Neural cell (in vitro differentiated cells): ENCODE measurements around the gene ATP2B2.

Experiments
- EP300 ChIP-seq: fragments of 450-650 bp; conservative IDR thresholded peaks from 2 replicates; pipeline ENCODE4 v1.6.1; 2014; ENCODE audit warnings: antibody characterized with exemption, mild to moderate bottlenecking, moderate library complexity; ENCODE audit not compliant: poor library complexity, severe bottlenecking
- EZH2 ChIP-seq: fragments of 200-600, 300-800 bp; shearing (Covaris generic), sonication (generic); IDR thresholded peaks from 2 replicates; pipeline ENCODE4 v1.6.1; 2014; ENCODE audit warnings: antibody characterized with exemption, low read length, borderline replicate concordance, mild to moderate bottlenecking; ENCODE audit not compliant: insufficient read depth, poor library complexity, severe bottlenecking
- MXI1 ChIP-seq: fragments of 450-650 bp; conservative IDR thresholded peaks from 2 replicates; pipeline ENCODE4 v1.6.1; 2014; ENCODE audit warnings: antibody characterized with exemption, mild to moderate bottlenecking; ENCODE audit not compliant: poor library complexity, severe bottlenecking
- POLR2AphosphoS5 ChIP-seq: IDR thresholded peaks from 2 replicates; pipeline ENCODE4 v1.6.1; 2012
- RAD21 ChIP-seq: fragments of 450-650 bp; conservative IDR thresholded peaks from 2 replicates; pipeline ENCODE4 v1.6.1; 2014; ENCODE audit warnings: antibody characterized with exemption, mild to moderate bottlenecking, moderate library complexity
- TAF1 ChIP-seq: IDR thresholded peaks from 2 replicates; pipeline ENCODE4 v1.6.1; 2012; ENCODE audit warnings: low read depth
- TF ChIP-seq, protein P1 (sequence below): fragments of 450-650 bp; IDR thresholded peaks from 2 replicates; pipeline ENCODE4 v1.5.1; 2014; ENCODE audit warnings: antibody characterized with exemption, mild to moderate bottlenecking, moderate library complexity; ENCODE audit not compliant: poor library complexity, severe bottlenecking
- TF ChIP-seq, protein P2 (sequence below): IDR thresholded peaks from 2 replicates; pipeline ENCODE4 v1.6.1; 2012; ENCODE audit warnings: borderline replicate concordance

DNA sequence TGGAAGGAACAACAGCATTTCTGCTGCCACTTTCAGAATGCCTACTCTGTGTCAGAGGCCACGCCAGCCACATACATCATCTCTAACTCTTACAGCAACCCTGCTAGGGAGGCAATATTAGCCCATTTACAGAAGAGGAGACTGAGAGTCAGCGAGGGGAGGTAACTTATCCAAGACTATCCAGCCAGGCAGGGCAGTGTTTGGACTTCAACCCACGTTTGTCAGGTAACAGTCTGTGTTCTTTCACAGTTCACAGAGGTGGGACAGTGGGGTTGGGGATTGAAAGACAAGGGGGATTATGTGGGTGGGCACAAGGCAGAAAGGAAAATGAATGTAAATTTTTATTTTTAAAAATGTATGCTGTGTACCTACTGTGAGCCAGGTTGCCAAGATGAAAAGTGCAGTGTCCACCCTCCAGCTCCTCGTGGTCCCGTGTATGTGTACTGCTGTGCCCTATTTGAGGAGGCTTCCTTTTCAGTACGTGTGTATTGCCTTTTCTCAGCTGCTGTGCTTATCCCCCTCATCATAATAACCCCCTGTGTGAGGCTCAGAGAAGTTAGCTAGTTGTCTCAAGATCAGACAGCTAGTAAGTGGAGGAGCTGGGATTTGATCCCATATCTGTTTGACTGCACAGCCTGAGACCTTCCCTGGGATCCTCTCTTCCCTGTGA, 16.5 kb upstream of the ATP2B2 start:
- TF ChIP-seq EZH2 (no peak), EP300 (no peak), RAD21 (no peak), POLR2AphosphoS5 (no peak), TAF1 (no peak), MXI1 (no peak)
- TF ChIP-seq, protein P1, sequence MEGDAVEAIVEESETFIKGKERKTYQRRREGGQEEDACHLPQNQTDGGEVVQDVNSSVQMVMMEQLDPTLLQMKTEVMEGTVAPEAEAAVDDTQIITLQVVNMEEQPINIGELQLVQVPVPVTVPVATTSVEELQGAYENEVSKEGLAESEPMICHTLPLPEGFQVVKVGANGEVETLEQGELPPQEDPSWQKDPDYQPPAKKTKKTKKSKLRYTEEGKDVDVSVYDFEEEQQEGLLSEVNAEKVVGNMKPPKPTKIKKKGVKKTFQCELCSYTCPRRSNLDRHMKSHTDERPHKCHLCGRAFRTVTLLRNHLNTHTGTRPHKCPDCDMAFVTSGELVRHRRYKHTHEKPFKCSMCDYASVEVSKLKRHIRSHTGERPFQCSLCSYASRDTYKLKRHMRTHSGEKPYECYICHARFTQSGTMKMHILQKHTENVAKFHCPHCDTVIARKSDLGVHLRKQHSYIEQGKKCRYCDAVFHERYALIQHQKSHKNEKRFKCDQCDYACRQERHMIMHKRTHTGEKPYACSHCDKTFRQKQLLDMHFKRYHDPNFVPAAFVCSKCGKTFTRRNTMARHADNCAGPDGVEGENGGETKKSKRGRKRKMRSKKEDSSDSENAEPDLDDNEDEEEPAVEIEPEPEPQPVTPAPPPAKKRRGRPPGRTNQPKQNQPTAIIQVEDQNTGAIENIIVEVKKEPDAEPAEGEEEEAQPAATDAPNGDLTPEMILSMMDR = no peak
- TF ChIP-seq, protein P2, sequence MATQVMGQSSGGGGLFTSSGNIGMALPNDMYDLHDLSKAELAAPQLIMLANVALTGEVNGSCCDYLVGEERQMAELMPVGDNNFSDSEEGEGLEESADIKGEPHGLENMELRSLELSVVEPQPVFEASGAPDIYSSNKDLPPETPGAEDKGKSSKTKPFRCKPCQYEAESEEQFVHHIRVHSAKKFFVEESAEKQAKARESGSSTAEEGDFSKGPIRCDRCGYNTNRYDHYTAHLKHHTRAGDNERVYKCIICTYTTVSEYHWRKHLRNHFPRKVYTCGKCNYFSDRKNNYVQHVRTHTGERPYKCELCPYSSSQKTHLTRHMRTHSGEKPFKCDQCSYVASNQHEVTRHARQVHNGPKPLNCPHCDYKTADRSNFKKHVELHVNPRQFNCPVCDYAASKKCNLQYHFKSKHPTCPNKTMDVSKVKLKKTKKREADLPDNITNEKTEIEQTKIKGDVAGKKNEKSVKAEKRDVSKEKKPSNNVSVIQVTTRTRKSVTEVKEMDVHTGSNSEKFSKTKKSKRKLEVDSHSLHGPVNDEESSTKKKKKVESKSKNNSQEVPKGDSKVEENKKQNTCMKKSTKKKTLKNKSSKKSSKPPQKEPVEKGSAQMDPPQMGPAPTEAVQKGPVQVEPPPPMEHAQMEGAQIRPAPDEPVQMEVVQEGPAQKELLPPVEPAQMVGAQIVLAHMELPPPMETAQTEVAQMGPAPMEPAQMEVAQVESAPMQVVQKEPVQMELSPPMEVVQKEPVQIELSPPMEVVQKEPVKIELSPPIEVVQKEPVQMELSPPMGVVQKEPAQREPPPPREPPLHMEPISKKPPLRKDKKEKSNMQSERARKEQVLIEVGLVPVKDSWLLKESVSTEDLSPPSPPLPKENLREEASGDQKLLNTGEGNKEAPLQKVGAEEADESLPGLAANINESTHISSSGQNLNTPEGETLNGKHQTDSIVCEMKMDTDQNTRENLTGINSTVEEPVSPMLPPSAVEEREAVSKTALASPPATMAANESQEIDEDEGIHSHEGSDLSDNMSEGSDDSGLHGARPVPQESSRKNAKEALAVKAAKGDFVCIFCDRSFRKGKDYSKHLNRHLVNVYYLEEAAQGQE = no peak
